HG03457 (cell line): ENCODE measurements around the gene DSTYK.

Experiments used
- ATAC-seq: cut with Tn5 transposase; IDR thresholded peaks from one replicate; pipeline ENCODE4 v1.9.1; 2021; ENCODE audit warnings: moderate number of reproducible peaks; ENCODE audit not compliant: unreplicated experiment

The DSTYK gene

GRCh38 chr1:205211169-205211838 is at the start of gene DSTYK:
DSTYK (minus strand) TSS chr1:205211702; CDS start chr1:205211535, 167 bp downstream.
- peak; percentile 66 for ATAC-seq

GRCh38 chr1:205259998-205260397 is 48.5 kb upstream of the DSTYK start:
- no peak for ATAC-seq

GRCh38 chr1:205259324-205259832 is 47.9 kb upstream of the DSTYK start:
- no peak for ATAC-seq

- ATAC-seq, result no peak
These were observed 47.2 kb upstream of the DSTYK start for GRCh38 chr1:205258719-205259118.

- no peak for ATAC-seq
These were observed 46.8 kb upstream of the DSTYK start for GRCh38 chr1:205258261-205258691.

- ATAC-seq, result no peak
These were observed 46.2 kb upstream of the DSTYK start for GRCh38 chr1:205257735-205258134.

- no peak for ATAC-seq
These were observed 45.6 kb upstream of the DSTYK start for GRCh38 chr1:205256951-205257625.

GRCh38 chr1:205255941-205256780 is 44.7 kb upstream of the DSTYK start:
- ATAC-seq, result no peak

- ATAC-seq, result no peak
These were observed 40.1 kb upstream of the DSTYK start for GRCh38 chr1:205251576-205251975.

GRCh38 chr1:205250699-205251098 is 39.2 kb upstream of the DSTYK start:
- no peak for ATAC-seq

GRCh38 chr1:205249651-205250050 is 38.1 kb upstream of the DSTYK start:
- no peak for ATAC-seq

- no peak for ATAC-seq
These were observed 37.5 kb upstream of the DSTYK start for GRCh38 chr1:205248793-205249601.

GRCh38 chr1:205247130-205247921 is 35.8 kb upstream of the DSTYK start:
- no peak for ATAC-seq

- no peak for ATAC-seq
These were observed 35.0 kb upstream of the DSTYK start for GRCh38 chr1:205246351-205247119.

GRCh38 chr1:205245096-205245495 is 33.6 kb upstream of the DSTYK start:
- ATAC-seq, result no peak

- no peak for ATAC-seq
These were observed 32.9 kb upstream of the DSTYK start for GRCh38 chr1:205244384-205244783.

- no peak for ATAC-seq
These were observed 32.1 kb upstream of the DSTYK start for GRCh38 chr1:205243350-205244191.

- ATAC-seq, result no peak
These were observed 30.0 kb upstream of the DSTYK start for GRCh38 chr1:205241366-205242030.
